ENCODE results near the gene PRXL2C.
"Not testable (repeated sequence)": the region's sequence is repeated elsewhere in the genome, so short reads cannot be mapped to it uniquely, and the experiment has no call there.

Gene PRXL2C

GRCh38 chr9:96655198-96655851 lies at the start of gene PRXL2C:
Gene PRXL2C (minus strand): TSS chr9:96655317. CDS start chr9:96655281, 36 bp downstream.
- DNase-seq = no peak

GRCh38 chr9:96700721-96701375 lies 45.7 kb upstream of the PRXL2C start:
- not testable (repeated sequence) for DNase-seq

- DNase-seq = no peak
Observed at GRCh38 chr9:96691326-96691725, 36.2 kb upstream of the PRXL2C start.

- DNase-seq = no peak
Observed at GRCh38 chr9:96688745-96689464, 33.8 kb upstream of the PRXL2C start.

- no peak for DNase-seq
Observed at GRCh38 chr9:96688187-96688586, 33.1 kb upstream of the PRXL2C start.

GRCh38 chr9:96686638-96687335 lies 31.7 kb upstream of the PRXL2C start:
- DNase-seq = peak; percentile 2 to 35

GRCh38 chr9:96680812-96681499 lies 25.8 kb upstream of the PRXL2C start:
- DNase-seq = no peak

- DNase-seq = no peak
Observed at GRCh38 chr9:96674906-96675538, 19.9 kb upstream of the PRXL2C start.

GRCh38 chr9:96673786-96674185 lies 18.7 kb upstream of the PRXL2C start:
- not testable (repeated sequence) for DNase-seq

- DNase-seq = no peak
Observed at GRCh38 chr9:96668868-96669534, 13.9 kb upstream of the PRXL2C start.

- no peak for DNase-seq
Observed at GRCh38 chr9:96667363-96667728, 12.2 kb upstream of the PRXL2C start.

GRCh38 chr9:96666653-96667362 lies 11.7 kb upstream of the PRXL2C start:
- DNase-seq = not testable (repeated sequence)

- DNase-seq = no peak
Observed at GRCh38 chr9:96665789-96666188, 10.7 kb upstream of the PRXL2C start.

GRCh38 chr9:96663506-96664120 lies 8.5 kb upstream of the PRXL2C start:
- no peak for DNase-seq

- no peak for DNase-seq
Observed at GRCh38 chr9:96661711-96662110, 6.6 kb upstream of the PRXL2C start.

- no peak for DNase-seq
Observed at GRCh38 chr9:96660692-96661248, 5.7 kb upstream of the PRXL2C start.

- DNase-seq = peak in 1 of 2 experiments; percentile 4
Observed at GRCh38 chr9:96654450-96655197, 493 bp downstream of the PRXL2C start.

GRCh38 chr9:96651626-96652025 lies 3.5 kb downstream of the PRXL2C start:
- no peak for DNase-seq

GRCh38 chr9:96649620-96650324 lies 5.3 kb downstream of the PRXL2C start:
- no peak for DNase-seq
